Stimulated activated CD4-positive, alpha-beta T cell treated with anti-CD3 and anti-CD28 coated beads, Interleukin-12 subunit alpha, Interleukin-12 subunit beta, amount 100 ng/mL, for 24 hours (primary cell): ENCODE measurements around the gene GLUD2.
"Not testable (repeated sequence)": the region's sequence is repeated elsewhere in the genome, so short reads cannot be mapped to it uniquely, and the experiment has no call there.

Source experiments
- DNase-seq, 2 experiments: peaks; one replicate each; pipeline ENCODE4 v3.0.0-alpha.2; 2020; ENCODE audit warnings: low read depth in 2 of 2

Gene GLUD2

DNA sequence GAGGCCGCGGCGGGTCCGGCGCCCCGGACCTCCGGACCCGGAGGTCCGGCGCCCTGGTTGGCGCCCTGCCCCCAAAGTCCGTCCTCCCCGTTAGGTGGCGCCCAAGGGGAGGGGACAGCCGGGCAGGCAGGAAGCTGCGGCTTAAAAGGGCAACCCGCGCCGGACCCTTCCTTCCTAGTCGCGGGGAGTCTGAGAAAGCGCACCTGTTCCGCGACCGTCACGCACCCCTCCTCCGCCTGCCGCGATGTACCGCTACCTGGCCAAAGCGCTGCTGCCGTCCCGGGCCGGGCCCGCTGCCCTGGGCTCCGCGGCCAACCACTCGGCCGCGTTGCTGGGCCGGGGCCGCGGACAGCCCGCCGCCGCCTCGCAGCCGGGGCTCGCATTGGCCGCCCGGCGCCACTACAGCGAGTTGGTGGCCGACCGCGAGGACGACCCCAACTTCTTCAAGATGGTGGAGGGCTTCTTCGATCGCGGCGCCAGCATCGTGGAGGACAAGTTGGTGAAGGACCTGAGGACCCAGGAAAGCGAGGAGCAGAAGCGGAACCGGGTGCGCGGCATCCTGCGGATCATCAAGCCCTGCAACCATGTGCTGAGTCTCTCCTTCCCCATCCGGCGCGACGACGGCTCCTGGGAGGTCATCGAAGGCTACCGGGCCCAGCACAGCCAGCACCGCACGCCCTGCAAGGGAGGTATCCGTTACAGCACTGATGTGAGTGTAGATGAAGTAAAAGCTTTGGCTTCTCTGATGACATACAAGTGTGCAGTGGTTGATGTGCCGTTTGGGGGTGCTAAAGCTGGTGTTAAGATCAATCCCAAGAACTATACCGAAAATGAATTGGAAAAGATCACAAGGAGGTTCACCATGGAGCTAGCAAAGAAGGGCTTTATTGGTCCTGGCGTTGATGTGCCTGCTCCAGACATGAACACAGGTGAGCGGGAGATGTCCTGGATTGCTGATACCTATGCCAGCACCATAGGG, at the start of gene GLUD2:
GLUD2 (plus strand) TSS at position 170 of the 979 bp plus-strand sequence; CDS start at position 245, 75 bp downstream.
- peak in 1 of 2 experiments; percentile 1 for DNase-seq

DNA sequence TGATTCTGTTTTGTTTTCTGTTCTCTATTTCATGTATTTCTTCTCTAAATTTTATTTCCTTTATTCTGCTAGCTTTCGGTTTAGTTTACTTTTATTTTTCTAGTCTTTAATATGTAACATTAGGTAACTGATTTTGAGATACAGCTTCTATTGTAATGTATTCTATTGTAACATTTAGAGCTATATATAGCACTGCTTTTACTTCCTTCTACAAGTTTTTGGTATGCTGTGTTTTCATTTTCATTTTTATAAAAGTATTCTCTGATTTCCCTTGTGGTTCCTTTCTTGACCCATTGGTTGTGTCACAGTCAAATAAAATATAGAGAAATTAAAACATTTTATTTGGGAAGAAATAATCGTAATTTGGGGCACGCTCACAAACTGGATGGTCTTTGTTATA, 48.0 kb upstream of the GLUD2 start:
- no peak for DNase-seq

DNA sequence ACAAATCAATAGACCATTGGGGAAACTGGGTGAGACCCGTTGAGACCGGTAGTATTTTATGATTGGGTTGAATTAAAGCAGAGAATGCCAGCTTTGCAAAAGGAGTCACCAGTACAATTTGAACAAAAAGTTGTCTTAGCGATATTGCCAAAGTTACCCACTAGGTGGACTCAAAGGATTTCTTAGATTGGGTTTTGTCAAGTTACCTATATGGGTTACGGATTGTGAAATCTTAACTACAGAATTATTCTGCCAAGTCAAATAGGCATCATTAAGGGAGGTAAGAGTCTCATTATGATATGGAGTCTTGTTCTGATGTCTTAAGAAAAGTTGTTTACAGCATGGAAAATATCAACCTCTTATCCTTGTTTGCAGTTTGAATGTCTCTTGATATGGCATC, 46.8 kb upstream of the GLUD2 start:
- no peak for DNase-seq

DNA sequence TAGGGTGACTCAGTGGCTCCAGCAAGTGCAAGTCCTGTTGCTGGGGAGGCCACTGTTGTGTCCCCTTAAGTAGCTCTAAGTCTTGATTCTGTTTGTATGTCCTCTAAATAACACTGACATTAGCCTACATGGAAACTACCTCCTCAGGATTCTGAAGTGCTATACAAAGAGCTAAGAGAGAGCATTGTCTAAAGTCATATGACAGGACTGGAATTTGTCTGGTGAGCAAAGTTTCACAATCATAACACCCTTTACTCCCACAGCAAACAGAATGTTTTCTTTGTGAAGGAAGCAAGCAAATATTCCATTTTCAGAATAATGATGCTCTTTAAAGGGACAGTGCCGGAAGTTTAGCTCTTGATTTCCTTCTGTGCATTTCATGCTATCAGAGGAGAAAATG, 38.5 kb upstream of the GLUD2 start:
- DNase-seq, result no peak

DNA sequence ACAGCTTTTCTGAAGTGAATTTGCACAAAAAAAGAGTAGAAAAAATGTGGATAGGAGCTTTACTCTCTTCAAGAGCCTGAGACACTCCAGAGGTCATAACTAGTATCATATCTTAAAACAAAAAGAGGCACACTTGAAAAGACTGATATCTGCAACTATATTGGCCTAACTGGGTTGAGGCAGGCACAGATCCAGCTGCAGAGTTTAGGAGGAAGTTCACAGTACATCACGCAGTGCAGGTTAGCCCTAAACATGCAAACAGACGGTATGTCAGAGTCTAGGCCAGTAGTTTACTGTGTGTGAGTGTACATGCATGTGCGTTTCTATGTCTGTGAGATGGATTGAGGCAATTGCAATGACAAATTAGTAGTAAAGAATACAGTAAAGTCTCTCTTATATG, 37.6 kb upstream of the GLUD2 start:
- DNase-seq, result no peak

DNA sequence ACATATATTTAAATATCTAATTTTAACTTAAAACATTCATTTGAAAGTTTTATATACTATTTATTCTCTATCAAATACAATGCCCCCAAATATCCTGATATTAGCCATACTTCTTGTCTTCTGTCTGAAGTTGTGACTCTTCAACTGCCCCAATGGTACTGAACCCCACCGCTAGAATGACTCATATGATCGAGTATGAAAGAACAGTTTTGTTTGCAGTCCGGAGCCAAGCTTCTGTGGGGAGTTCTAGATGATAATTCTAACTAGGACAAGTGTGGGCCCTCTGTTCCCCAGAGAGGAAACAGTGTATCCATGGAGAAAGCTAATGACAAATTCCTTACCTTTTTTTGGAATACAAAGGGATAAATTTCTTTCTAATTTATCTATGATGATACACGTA, 37.2 kb upstream of the GLUD2 start:
- DNase-seq, result no peak

DNA sequence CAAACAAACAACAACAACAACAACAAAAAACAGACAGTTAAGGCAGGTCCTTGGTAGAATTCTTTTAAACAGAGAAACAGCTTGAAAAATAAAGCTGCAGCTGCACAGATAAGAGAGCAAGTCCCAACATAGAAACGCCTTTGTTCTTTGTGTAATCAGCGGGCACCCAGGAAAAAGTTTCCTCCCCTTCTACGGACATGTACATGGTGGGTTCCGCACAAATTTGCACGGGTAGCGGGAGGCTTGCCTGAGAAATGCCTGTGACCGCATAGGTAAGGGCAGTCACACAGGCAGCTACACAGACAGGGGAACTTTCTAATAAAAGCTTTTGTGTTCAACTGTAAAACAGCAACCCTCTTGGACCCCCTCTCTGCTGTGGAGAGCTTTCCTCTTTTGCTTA, 36.2 kb upstream of the GLUD2 start:
- DNase-seq, result no peak

DNA sequence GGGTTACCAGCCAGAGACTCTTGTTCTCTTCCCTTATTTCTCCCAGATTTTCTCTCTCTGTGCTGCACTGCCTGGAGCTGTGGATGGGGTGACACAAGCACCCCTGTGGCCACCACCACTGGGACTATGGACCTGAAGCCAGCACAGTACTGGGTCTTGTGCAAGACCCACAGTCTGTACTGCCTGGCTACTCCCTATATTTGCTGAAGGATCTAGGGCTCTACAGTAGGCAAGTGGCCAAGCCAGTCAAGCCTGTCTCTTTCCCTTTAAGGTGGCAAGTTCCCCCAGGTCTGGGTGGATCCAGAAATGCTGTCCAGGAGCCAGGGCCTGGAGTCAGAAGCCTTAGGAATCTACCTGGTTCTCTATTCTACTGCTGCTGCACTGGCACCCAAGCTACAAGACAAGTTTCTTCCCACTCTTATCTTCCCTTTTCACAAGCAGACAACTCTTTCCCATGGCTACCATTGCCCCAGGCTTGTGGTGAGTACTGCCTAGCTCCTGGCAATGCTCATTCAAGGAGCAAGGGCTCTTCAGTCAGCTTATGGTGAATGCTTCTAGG, 33.4 kb upstream of the GLUD2 start:
- DNase-seq, result no peak

DNA sequence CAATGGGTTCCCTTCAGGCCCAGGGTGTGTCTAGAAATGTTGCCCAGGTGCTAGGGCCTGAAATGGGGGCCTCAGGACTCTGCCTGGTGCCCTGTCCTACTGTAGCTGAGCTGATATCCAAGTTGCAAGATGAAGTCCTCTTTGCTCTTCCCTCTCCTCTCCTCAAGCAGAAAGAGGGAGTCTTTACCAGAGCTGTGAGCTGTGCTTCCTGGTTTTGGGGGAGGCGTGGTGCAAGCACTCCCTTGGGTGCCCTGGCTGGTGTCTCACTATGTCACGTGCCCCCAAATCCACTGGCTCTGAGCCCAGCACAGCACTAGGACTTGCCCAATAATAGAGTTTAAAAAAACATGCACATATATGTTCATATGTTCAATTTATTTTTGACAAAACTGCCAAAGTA, 32.6 kb upstream of the GLUD2 start:
- DNase-seq, result no peak

DNA sequence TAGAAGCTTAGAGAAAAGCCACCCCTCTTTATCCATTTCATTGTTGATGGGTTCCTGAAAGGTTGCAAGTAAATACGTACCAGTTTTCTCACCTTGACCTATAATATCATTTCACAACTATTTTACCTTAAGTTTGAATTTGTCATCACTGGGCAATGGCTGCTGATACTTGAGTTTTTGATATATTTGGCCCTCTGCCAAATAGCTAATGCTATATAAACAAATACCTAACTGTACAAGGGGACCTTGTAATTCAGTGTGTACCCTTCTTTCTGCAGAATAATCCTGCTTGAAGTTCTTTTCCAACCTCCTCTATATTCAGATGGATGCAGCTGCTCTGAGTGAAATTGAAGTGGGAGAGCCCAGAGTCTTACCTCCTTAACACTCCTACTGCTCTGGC, 19.0 kb upstream of the GLUD2 start:
- DNase-seq, result no peak

DNA sequence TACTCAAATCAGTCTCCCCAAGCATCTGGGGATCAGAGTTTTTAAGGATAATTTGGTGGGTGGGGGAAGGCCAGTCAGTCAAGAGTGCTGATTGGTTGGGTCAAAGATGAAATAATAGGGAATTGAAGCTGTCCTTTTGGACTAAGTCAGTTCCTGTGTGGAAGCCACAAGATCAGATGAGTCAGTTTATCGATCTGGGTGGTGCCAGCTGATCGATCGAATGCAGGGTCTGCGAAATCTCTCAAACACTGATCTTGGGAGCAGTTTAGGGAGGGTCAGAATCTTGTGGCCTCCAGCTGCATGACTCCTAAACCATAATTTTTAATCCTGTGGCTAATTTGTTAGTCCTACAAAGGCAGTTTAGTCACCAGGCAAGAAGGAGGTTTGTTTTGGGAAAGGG, 17.3 kb upstream of the GLUD2 start:
- no peak for DNase-seq

DNA sequence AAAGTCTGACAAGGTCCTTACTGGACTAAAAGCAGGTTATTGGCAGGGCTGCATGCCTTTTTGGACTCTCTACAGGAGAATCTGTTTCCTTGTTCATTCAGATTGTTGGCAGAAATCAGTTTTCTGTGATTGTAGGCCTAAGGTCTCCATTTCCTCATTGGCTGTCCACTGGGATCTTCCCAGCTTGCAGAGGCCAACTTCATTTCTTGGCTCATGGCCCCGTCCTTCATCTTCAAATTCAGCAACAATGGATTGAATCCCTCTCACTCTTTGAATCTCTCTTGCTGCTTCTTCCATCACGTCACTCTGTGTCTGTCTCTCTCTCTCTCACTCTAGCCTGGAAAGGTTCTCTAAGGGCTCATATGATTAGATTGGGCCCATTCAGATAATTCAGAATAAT, 14.9 kb upstream of the GLUD2 start:
- no peak for DNase-seq

DNA sequence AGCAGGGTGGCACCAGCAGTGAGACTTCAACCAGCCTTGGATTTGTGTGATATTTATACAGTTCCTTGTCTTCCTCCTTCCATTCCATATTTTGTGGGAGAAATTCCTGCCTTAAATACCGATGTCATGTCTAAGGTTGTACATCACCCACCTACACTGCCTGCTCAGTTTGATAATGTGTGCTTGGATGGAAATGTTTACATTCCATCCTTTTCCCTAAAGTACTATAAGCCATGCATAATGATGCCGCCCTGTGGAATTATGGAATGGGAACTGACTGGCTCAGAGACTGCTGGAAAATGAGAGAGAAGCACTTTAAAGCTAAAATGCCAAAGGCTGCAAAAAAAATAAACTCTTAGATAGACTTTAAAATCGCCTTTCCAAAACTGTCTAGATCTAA, 11.3 kb upstream of the GLUD2 start:
- no peak for DNase-seq

DNA sequence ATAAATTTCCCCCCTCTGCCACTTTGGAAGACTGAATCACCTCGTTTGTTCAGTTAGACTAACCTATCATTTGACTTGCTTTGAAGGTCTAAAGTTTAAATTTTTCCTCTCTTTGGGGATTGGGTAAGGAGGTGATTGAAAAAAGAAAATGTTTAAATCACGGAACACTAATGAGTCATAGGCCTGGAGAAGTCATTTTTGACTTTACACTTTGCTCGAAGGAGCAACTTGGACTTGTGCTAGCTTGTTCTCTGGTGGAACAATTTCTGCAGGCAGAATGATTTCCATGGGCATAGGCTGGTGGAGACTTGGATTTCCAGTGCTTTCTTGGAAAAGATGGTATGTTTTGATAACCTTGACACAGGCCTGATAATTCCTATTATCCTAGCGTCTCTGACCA, 10.5 kb upstream of the GLUD2 start:
- no peak for DNase-seq

DNA sequence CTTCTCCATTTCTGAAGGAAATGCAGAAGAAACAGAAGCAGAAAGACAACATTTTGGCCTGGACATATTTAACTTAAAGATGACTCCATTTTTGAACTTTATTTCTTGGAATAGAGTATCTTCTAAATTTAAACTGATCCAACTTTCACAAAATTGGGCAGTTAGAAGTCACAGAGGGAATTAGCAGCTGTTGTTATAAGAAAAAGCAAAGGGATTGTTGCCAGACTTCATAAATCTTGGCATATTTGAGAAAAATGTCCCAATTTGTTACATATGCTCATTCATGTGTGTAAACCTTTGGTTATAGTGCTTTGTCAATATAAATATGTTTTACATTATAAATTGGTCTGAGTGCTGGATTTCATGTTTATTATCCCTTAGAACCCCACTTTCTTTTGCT, 3.4 kb downstream of the GLUD2 start:
- no peak for DNase-seq

DNA sequence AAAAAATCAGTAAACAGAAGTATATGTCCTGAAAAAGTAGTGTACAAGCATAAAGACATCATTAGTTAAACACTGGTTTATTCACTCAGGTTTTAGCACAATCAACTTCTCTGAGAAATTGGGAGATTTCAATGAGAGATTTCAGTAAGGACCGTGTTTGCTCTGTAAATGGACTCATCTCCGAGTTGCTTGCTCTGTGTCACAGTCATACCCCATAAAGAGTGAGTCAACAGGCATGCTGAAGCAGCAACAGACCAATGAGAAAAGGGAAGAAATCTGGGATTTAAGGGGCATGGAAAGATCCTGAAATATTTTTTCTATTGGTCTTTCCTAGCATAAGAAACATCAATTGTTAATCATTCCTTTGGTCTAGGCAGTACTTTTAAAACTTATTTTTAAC, 4.7 kb downstream of the GLUD2 start:
- no peak for DNase-seq

DNA sequence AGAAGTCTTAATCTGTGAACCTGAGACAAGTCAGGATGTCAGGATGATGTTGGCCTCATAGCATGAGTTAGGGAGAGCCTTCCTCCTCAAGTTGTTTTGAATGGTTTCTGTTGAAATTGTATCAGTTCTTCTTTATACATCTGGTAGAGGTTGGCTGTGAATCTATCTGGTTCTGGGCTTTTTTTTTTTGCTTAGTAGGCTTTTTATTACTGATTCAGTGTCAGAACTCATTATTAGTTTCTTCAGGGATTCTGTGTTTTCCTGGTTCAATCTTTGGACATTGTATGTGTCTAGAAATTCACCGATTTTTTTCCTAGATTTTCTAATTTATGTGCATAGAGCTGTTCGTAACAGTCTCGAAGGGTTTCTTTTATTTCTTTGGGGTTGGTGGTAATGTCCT, 14.9 kb downstream of the GLUD2 start:
- DNase-seq, result no peak

DNA sequence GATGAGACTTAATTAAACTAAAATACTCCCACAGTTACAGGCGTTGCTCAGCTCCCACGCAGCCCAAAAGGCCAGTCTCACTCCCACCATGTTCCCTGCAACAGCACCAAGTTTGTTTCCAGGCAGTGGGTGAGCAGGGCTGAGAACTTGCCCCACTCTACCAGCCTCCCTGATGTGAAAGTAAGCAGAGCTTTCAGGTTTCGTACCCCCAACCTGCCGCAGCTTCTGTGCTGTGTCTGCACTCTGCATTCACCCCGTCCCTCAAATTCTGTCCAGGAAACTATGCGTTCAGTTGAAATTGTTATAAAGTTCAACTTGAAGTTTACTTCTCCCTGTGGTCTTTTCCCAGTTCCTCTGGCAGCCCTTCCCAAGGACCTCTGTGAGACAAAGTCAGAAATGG, 17.2 kb downstream of the GLUD2 start:
- no peak for DNase-seq

DNA sequence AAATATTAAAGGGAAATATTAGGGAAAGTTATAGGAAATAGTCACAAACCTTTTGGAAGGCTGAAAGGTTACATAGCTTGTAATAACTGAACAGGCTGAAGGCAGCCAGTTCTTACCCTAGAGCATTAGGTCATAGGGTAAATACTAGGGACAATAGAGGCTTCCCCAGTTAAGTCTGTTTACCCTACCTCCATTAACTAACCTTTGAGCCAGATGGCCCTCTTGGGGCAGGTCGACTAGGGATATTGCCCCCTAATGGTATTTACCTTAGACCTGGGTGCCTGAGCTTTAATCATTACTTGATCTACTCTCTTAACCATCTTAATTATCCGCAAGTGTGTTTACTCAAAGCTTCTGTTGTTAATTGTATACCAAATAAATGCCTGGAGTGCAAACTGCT, 36.8 kb downstream of the GLUD2 start:
- DNase-seq, result not testable (repeated sequence)

DNA sequence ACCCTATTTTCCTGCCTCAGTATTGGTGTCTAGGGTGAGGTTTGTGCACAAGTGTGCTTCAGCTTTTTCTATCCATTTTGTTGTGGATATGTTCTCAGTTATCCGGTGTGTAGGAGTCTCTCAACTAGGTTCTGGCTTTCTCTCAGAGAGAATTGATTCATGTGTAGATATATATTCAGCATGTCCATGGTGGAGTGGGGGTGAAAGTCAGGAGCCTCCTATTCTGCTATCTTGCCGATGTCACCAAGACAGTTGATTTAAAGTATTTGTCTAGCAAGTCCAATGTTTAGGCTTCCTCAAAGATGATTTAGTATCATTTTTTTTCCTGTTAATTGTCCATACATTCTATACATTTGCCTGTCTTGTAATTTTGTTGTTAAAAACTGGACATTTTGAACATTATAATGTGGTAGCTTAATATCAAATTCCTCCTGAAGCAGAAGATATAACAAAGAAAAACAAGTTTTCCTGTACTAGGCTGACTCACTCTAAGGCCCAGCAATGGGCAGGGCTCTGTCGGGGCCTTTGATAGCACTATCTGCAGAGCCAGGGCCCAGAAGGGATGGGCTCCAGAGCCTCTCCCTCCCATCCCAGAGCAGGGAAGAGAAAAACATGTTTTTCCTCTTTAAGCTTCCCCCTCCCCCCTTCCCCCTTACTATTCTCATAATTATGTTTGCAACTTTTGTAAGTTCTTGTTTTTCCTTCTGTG, 37.6 kb downstream of the GLUD2 start:
- DNase-seq, result no peak

DNA sequence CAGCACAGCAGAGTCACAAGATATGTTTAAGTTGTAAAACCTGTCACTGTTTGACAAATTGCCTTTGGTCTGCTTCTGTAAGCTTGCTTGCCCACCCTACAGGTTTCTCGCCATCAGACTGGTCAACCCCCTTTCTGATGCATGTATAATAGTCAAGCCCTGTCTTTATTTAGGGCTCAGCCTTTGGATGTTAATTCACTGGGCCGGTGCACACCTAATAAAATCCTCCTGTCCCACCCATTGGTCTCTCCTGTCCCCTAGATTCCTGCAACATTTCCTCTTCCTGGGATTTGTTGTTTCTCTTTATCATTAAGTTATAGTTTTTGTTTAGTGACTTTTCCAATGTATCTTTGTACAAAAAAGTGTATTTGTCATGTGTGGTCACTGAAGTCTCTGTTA, 38.2 kb downstream of the GLUD2 start:
- DNase-seq, result no peak

DNA sequence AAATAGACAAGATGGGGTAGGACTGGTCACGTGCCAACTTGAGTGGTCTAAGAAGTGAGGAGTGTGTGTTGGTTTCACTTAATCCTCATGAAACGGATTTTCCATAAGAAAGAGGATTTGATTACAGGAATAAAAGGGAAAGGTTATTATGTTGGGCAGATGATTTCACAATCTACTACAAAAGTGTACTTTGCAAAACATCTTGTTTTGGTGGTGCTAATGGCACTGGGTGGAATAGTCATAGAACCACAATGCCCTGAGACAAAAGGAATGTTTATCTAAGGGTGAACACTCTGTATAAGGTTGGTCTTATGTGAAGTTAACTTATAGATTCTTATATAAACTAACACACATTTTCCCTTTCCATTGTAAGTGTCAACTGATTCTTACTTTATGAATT, 45.6 kb downstream of the GLUD2 start:
- no peak for DNase-seq
